Upper lobe of left lung (tissue), 4 donors: ENCODE data around the gene SEL1L.
"Not testable (repeated sequence)": the region's sequence is repeated elsewhere in the genome, so short reads cannot be mapped to it uniquely, and the experiment has no call there.

ENCODE experiments used
- POLR2A ChIP-seq, 4 donors: fragments of 450-650 bp; IDR thresholded peaks; one replicate each; pipeline ENCODE4 v1.5.1; 2016 to 2017; ENCODE audit warnings: antibody characterized with exemption in 4 of 4, mild to moderate bottlenecking in 2 of 4
- TF ChIP-seq, protein P1 (sequence below), 6 experiments: fragments of 450-650 bp in 4 of 6; fragments of 200-600 bp in 2 of 6; sonication (generic) in 2 of 6; IDR thresholded peaks; one replicate each; pipeline ENCODE4 v1.5.1; 2016 to 2019; ENCODE audit warnings: antibody characterized with exemption in 6 of 6

DNA sequence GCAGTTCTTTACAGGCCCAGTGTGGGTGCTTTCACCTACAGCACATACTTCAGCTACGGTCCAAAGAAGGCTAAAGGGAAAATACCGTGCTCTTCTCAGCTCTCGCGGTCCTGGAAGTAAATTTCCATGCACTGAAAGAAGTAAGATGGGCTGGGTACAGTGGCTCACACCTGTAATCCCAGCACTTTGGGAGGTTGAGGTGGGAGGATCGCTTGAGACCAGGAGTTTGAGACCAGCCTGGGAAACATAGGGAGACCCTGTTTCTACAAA is 63.2 kb downstream of the SEL1L start:
- not testable (repeated sequence) for TF ChIP-seq POLR2A (IDR thresholded peaks at IDR 0.05)
- TF ChIP-seq, protein P1, sequence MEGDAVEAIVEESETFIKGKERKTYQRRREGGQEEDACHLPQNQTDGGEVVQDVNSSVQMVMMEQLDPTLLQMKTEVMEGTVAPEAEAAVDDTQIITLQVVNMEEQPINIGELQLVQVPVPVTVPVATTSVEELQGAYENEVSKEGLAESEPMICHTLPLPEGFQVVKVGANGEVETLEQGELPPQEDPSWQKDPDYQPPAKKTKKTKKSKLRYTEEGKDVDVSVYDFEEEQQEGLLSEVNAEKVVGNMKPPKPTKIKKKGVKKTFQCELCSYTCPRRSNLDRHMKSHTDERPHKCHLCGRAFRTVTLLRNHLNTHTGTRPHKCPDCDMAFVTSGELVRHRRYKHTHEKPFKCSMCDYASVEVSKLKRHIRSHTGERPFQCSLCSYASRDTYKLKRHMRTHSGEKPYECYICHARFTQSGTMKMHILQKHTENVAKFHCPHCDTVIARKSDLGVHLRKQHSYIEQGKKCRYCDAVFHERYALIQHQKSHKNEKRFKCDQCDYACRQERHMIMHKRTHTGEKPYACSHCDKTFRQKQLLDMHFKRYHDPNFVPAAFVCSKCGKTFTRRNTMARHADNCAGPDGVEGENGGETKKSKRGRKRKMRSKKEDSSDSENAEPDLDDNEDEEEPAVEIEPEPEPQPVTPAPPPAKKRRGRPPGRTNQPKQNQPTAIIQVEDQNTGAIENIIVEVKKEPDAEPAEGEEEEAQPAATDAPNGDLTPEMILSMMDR (IDR thresholded peaks at IDR 0.05) = not testable (repeated sequence)
